GM18505 (cell line): ENCODE results near the gene CNTFR.
"Not testable (repeated sequence)": the region's sequence is repeated elsewhere in the genome, so short reads cannot be mapped to it uniquely, and the experiment has no call there.

Experiments used
- ATAC-seq: cut with Tn5 transposase; IDR thresholded peaks from one replicate; pipeline ENCODE4 v1.9.1; 2021; ENCODE audit not compliant: unreplicated experiment
- POLR2A ChIP-seq: IDR thresholded peaks from 4 replicates; pipeline ENCODE4 v1.6.1; 2011; ENCODE audit warnings: borderline replicate concordance; ENCODE audit not compliant: insufficient read depth, insufficient read length; ENCODE audit errors: extremely low read depth

The CNTFR gene

GRCh38 chr9:34545497-34545896 lies 44.0 kb downstream of the CNTFR start:
- ATAC-seq: no peak
- no peak for TF ChIP-seq POLR2A

- no peak for TF ChIP-seq POLR2A
- no peak for ATAC-seq
Observed at GRCh38 chr9:34544035-34544434, 45.5 kb downstream of the CNTFR start.

GRCh38 chr9:34541540-34541939 lies 48.0 kb downstream of the CNTFR start:
- no peak for TF ChIP-seq POLR2A
- no peak for ATAC-seq

DNA sequence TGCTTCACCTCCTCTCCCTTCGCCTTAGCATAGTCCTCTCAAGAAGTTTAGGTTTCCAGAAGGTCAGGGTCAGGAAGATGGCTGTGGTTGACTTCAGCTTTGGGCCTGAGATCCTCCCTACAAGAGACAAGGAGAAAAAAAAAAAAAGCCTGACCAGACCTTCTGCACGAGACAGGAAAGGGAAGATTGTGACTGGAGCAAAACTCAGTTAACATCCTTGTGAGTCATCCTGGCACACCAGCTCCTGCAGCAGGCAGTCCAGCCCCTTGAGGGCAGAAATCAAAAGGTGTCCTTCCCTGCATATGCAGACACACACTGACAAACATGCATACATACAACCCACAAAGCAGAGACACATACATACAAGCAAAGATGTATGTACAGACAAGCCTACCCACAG lies 48.7 kb downstream of the CNTFR start:
- no peak for ATAC-seq
- TF ChIP-seq POLR2A: no peak

DNA sequence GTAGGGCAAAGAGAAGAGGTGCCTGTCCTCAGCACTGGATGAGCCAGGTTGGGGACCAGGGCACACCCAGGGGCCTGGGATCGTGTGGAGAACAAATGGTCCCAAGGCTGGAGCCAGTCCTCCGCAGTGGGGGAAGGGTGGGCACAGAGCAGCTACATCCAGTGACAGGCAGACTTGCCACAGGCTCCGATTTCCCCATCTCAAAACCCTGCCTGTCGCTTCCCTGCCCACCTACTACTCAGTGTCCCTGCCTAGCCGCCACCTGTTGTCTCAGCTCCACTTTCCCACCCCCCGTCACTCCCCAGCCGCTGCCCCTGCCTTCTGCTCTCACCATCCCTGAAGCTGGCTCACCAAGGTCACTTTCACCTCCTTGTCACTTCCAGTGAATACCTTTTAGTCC lies 52.8 kb downstream of the CNTFR start:
- ATAC-seq: no peak
- TF ChIP-seq POLR2A: no peak

- not testable (repeated sequence) for ATAC-seq
Observed at GRCh38 chr9:34532041-34532440, 57.5 kb downstream of the CNTFR start.

- no peak for TF ChIP-seq POLR2A
- no peak for ATAC-seq
Observed at GRCh38 chr9:34526026-34526425, 63.5 kb downstream of the CNTFR start.

GRCh38 chr9:34524349-34524748 lies 65.2 kb downstream of the CNTFR start:
- ATAC-seq: no peak
- no peak for TF ChIP-seq POLR2A

DNA sequence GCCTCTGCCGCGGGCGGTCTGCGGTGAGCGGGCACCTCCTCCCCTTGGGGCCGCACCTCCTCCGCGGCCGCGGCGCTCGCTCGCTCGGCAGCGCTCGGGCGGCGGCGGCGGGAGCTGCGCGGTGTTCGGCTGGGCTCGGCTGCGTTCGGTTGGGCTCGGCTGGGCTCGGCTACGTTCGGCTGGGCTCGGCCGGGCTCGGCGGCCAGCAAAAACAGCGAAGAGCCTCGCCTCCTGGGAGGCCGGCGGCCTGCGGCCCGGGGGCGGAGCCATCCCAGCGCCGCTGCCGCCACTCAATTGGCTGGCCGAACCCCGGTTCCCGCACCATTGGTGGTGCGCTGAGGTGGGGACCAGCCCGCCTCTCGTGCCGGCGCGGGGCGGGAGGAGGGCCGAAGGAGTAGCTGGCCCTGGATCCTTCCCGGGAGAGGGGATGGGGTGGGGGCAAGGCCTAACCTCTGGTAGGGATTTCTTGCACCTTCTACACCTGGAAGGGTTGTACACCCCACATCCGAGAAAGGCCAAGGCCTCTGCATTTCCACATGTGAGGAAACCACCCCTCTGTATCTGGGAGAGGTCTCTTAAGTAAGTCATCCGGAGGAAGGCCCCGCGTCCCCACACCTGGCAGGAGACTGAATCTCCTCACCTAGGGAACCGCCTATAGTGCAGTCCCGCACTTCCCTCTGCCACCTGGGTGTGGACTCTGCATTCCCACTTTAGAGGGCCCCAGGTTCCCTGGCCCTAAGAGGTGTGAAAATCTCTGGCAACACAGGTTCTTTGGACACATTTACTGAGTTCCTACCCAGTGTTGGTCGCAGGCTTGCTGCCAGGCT lies 66.3 kb downstream of the CNTFR start, which contains the start of gene ENHO:
TSS of gene ENHO (minus strand) at position 20 of the 827 bp plus-strand sequence. CDS start 1,295 bp downstream, outside the sequence.
- ATAC-seq: peak; percentile 89
- no peak for TF ChIP-seq POLR2A

DNA sequence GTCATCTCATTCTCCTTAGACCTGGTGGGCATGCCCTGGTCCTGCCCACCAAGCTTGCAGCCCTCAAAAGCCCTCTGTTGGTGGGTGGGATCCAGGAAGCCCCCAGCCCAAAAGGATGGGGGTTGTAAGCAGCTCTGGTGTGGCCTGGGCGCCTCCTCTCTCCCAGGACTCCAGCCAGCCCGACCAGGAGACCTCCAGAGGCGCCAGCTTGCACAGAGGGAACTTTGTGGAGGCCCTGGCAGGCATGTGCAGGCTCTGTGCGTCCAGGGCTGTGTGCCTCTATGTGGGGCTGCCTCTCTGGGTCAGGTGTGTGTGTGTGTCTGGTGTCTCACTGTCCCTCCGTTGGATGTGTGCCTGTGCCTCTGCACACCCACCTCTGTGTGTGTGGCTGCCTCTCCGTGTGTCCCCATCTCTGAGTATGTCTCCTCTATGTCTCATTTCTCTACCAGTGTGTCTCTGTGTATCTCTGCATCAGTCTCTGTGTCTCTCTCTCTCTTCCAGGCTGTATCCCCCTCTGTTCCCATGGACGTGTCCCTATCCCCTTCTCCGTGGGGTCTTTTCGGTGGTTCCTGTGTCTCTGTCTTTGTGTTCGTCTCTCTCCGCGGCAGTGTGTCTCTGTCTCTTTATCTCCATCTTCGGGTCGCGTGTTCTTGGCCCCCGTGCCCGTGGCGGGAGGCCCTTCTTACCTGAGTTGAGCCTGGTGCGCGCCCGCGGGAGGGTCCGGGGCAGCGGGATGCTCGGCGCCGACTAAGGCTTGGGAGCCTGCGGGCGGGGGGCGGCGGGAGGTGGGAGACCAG lies 67.2 kb downstream of the CNTFR start:
- no peak for TF ChIP-seq POLR2A
- ATAC-seq: no peak

DNA sequence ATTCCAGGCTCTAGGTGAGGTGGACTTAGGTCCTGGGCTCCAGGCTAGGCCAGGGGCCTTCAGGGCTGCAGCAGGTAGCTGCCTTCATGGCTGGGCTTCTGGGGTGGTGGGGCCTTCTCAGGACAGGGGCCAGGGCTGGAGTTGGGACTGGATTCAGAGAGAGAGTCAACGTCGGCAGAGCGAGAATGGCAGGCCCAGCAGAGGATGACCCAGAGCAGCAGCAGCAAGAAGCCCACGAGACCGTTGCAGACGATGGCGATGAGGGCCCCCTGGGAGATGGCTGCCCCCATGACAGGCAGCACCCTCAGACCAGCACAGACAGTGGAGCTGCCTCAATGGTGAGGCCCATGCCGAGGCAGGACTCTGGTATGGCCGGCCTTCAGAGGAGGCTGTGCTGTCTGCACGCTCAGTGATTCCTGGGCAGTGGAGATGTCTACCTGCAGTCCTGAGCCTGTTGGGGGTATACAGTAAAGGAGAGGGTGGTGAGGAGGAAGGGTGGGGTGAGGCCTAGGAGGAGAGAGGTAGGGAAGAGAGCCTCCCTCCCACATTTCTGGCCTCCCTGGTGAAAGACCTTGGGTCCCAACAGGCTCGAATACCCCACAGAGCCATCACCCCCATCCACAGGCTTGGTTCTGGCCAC lies 68.0 kb downstream of the CNTFR start:
- ATAC-seq: no peak
- no peak for TF ChIP-seq POLR2A

- no peak for ATAC-seq
Observed at GRCh38 chr9:34520505-34521385, 68.8 kb downstream of the CNTFR start.

GRCh38 chr9:34520096-34520495 lies 69.4 kb downstream of the CNTFR start:
- no peak for TF ChIP-seq POLR2A
- no peak for ATAC-seq

More at GRCh38 chr9:34520505-34521385, 68.8 kb downstream of the CNTFR start:
- TF ChIP-seq POLR2A: no peak

DNA sequence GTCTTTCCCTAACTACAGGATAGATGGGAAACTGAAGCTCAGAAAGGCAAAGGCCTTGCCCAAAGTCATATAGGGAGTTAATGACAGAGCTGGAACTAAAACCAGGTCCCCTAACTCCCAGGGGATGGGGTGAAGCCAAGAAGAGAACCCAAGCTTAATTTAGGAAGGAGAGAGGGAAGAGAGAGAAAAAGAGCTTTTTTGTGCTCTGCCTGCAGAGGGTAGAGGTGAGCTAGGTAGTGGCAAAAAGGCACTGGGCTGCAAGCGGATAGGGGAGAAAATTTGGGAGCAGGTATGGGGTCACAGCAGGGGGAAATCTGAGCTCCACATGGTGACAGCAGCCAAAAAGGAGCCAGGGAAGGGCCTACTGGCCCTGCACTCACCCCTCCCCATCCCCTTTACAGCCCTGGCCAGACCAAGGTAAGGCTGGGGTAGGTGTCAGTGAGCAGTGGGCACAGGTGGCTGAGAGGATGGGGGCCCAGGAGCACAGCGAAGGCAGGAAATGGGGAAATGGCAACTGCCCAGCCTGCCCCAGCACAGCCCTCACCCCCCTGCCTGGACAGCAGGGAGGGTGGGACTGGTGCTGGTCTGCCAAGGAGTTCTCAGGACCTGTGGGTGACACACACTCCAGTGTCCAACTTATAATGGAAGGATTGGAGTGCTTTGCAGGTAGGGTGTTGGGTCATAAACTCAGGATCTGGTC lies 70.1 kb downstream of the CNTFR start:
- no peak for TF ChIP-seq POLR2A
- ATAC-seq: no peak
